Neuronal stem cell (in vitro differentiated cells): ENCODE results near the gene CFAP97D2.

ENCODE experiments used
- DNase-seq: peaks from one replicate; pipeline ENCODE4 v3.0.0-alpha.2; 2013; ENCODE audit warnings: low spot score
- H2AFZ ChIP-seq: one replicate; pipeline ENCODE4 v1.6.1; 2013; ENCODE audit warnings: mild to moderate bottlenecking, low read length, inconsistent platforms
- H2AK5ac ChIP-seq: 2 replicates; pipeline ENCODE4 v1.6.1; 2013; ENCODE audit warnings: low read depth, mild to moderate bottlenecking, inconsistent platforms, low read length, moderate library complexity, mixed read lengths
- H2BK120ac ChIP-seq: 2 replicates; pipeline ENCODE4 v1.6.1; 2013; ENCODE audit warnings: low read depth, mild to moderate bottlenecking, inconsistent platforms, low read length, moderate library complexity, mixed read lengths
- H2BK12ac ChIP-seq: one replicate; pipeline ENCODE4 v1.6.1; 2013; ENCODE audit warnings: low read length, inconsistent platforms
- H2BK15ac ChIP-seq: 2 replicates; pipeline ENCODE4 v1.6.1; 2013; ENCODE audit warnings: mild to moderate bottlenecking, low read length, inconsistent platforms, mixed read lengths
- H2BK5ac ChIP-seq: one replicate; pipeline ENCODE4 v1.6.1; 2013; ENCODE audit warnings: inconsistent platforms, mild to moderate bottlenecking, low read length, moderate library complexity
- H3K14ac ChIP-seq: one replicate; pipeline ENCODE4 v1.6.1; 2013; ENCODE audit warnings: low read length, inconsistent platforms
- H3K18ac ChIP-seq: 2 replicates; pipeline ENCODE4 v1.6.1; 2013; ENCODE audit warnings: low read length, inconsistent platforms
- H3K23ac ChIP-seq: 2 replicates; pipeline ENCODE4 v1.6.1; 2013; ENCODE audit warnings: low read depth, mild to moderate bottlenecking, mixed read lengths, low read length, inconsistent platforms; ENCODE audit not compliant: poor library complexity
- H3K27ac ChIP-seq: replicated peaks from 3 replicates; pipeline ENCODE4 v1.5.1; 2013; ENCODE audit warnings: low read length, inconsistent platforms
- H3K27me3 ChIP-seq, 3 experiments: 2 replicates each; pipeline ENCODE4 v1.6.1; 2013; ENCODE audit warnings: low read length in 3 of 3, mild to moderate bottlenecking in 2 of 3, inconsistent platforms in 1 of 3, low read depth in 1 of 3, mixed read lengths in 1 of 3, moderate library complexity in 1 of 3; ENCODE audit not compliant: control insufficient read depth in 3 of 3, insufficient read depth in 3 of 3
- H3K36me3 ChIP-seq, 2 donors: replicated peaks in 1 of 2; 2 replicates each; pipeline ENCODE4 v1.6.1; 2013; ENCODE audit warnings: low read length in 2 of 2; ENCODE audit not compliant: control insufficient read depth in 2 of 2, insufficient read depth in 2 of 2
- H3K4ac ChIP-seq: 2 replicates; pipeline ENCODE4 v1.6.1; 2013; ENCODE audit warnings: inconsistent platforms, mild to moderate bottlenecking, low read length, moderate library complexity
- H3K4me1 ChIP-seq, 2 donors: 1 replicate in 1 of 2; 2 replicates in 1 of 2; pipeline ENCODE4 v1.6.1; 2013; ENCODE audit warnings: low read length in 2 of 2, low read depth in 1 of 2; ENCODE audit not compliant: control insufficient read depth in 2 of 2, insufficient read depth in 1 of 2
- H3K4me2 ChIP-seq: one replicate; pipeline ENCODE4 v1.6.1; 2013; ENCODE audit warnings: mild to moderate bottlenecking, low read length, inconsistent platforms; ENCODE audit not compliant: insufficient read depth, poor library complexity, severe bottlenecking
- H3K4me3 ChIP-seq, 2 donors: 2 replicates each; pipeline ENCODE4 v1.5.1; 2013; ENCODE audit warnings: low read length in 2 of 2, mild to moderate bottlenecking in 2 of 2, inconsistent platforms in 1 of 2, moderate library complexity in 1 of 2
- H3K79me1 ChIP-seq: one replicate; pipeline ENCODE4 v1.6.1; 2013; ENCODE audit warnings: low read depth, mild to moderate bottlenecking, inconsistent platforms, low read length, moderate library complexity
- H3K9ac ChIP-seq: one replicate; pipeline ENCODE4 v1.6.1; 2013; ENCODE audit warnings: mild to moderate bottlenecking, low read depth, low read length, inconsistent platforms; ENCODE audit not compliant: poor library complexity
- H3K9me3 ChIP-seq, 2 donors: replicated peaks in 1 of 2; 2 replicates each; pipeline versions ENCODE3 to v1.6.1; 2013; ENCODE audit warnings: low read length in 2 of 2, mild to moderate bottlenecking in 2 of 2, inconsistent platforms in 1 of 2, low read depth in 1 of 2, mixed read lengths in 1 of 2, moderate library complexity in 1 of 2; ENCODE audit not compliant: control insufficient read depth in 2 of 2, insufficient read depth in 1 of 2
- H4K8ac ChIP-seq: one replicate; pipeline ENCODE4 v1.6.1; 2013; ENCODE audit warnings: low read depth, mild to moderate bottlenecking, inconsistent platforms, low read length, moderate library complexity
- H4K91ac ChIP-seq: one replicate; pipeline ENCODE4 v1.6.1; 2013; ENCODE audit warnings: low read length, low read depth, mild to moderate bottlenecking, inconsistent platforms; ENCODE audit not compliant: poor library complexity
- WGBS, 2 donors: extraction: QIAGEN DNeasy Blood & Tissue Kit; methylation state at CpG; one replicate each; pipeline ENCODE4 v1.1.7; 2013; ENCODE audit warnings: missing lambda C conversion rate in 2 of 2, mixed read lengths in 1 of 2; ENCODE audit not compliant: insufficient read length in 2 of 2, insufficient replicate concordance in 1 of 2; ENCODE audit errors: extremely low coverage in 2 of 2; 5-methylcytosine and 5-hydroxymethylcytosine counted together

CFAP97D2 gene

GRCh38 chr13:114200399-114200911, 21.4 kb downstream of the CFAP97D2 start:
- H3K27me3 ChIP-seq, result peaks cover 0 to 3% (median 0%) of the 10 kb centered on the region in 3 experiments
- no CpG with 5 or more reads among the region's 18 CpGs for WGBS, 2 donors
- no peak overlapping the region for H3K9ac ChIP-seq
- no peaks in the 10 kb centered on the region for H3K4me1 ChIP-seq
- H3K4me3 ChIP-seq, result no peak overlapping the region
- no peak overlapping the region for H2AFZ ChIP-seq
- H4K8ac ChIP-seq, result no peak overlapping the region
- H3K4ac ChIP-seq, result no peak overlapping the region
- H2BK15ac ChIP-seq, result no peak overlapping the region
- no peak overlapping the region for H3K18ac ChIP-seq
- H2BK5ac ChIP-seq, result no peak overlapping the region
- no peak for DNase-seq
- H3K4me2 ChIP-seq, result no peak overlapping the region
- no peaks in the 10 kb centered on the region for H3K79me1 ChIP-seq
- no peak overlapping the region for H3K23ac ChIP-seq
- no peak overlapping the region for H2AK5ac ChIP-seq
- no peaks in the 10 kb centered on the region for H3K36me3 ChIP-seq
- H2BK12ac ChIP-seq, result no peak overlapping the region
- H3K27ac ChIP-seq, result no peak overlapping the region
- H3K9me3 ChIP-seq, result peaks cover 6% of the 10 kb centered on the region in 2 donors
- H2BK120ac ChIP-seq, result no peak overlapping the region
- H3K14ac ChIP-seq, result no peak overlapping the region
- H4K91ac ChIP-seq, result no peak overlapping the region

- H3K9ac ChIP-seq, result no peak overlapping the region
- DNase-seq, result no peak
Observed at GRCh38 chr13:114202581-114202980, 23.5 kb downstream of the CFAP97D2 start.

GRCh38 chr13:114203536-114203935, 24.5 kb downstream of the CFAP97D2 start:
- H3K4me2 ChIP-seq, result no peak overlapping the region
- no peak overlapping the region for H2BK12ac ChIP-seq
- WGBS, 2 donors, result no CpG with 5 or more reads among the region's 4 CpGs
- H2BK120ac ChIP-seq, result no peak overlapping the region
- peak overlapping the region; percentile 32 for H2AFZ ChIP-seq
- no peak overlapping the region for H3K14ac ChIP-seq
- no peaks in the 10 kb centered on the region for H3K4me1 ChIP-seq
- H3K27me3 ChIP-seq, result no peaks in the 10 kb centered on the region
- no peak overlapping the region for H4K91ac ChIP-seq
- H2BK5ac ChIP-seq, result no peak overlapping the region
- H3K9me3 ChIP-seq, result peaks cover 11 to 15% of the 10 kb centered on the region in 2 donors
- H3K4me3 ChIP-seq, result no peak overlapping the region
- H4K8ac ChIP-seq, result no peak overlapping the region
- no peak overlapping the region for H2BK15ac ChIP-seq
- H3K79me1 ChIP-seq, result no peaks in the 10 kb centered on the region
- no peak overlapping the region for H3K18ac ChIP-seq
- no peaks in the 10 kb centered on the region for H3K36me3 ChIP-seq
- no peak overlapping the region for H3K23ac ChIP-seq
- no peak overlapping the region for H2AK5ac ChIP-seq
- H3K27ac ChIP-seq, result no peak overlapping the region
- H3K4ac ChIP-seq, result no peak overlapping the region
- DNase-seq, result no peak
- no peak overlapping the region for H3K9ac ChIP-seq

More at GRCh38 chr13:114202581-114202980, 23.5 kb downstream of the CFAP97D2 start:
- peak overlapping the region; percentile 61 for H3K14ac ChIP-seq
- no peak overlapping the region for H2AFZ ChIP-seq
- H3K4me2 ChIP-seq, result no peak overlapping the region
- H3K79me1 ChIP-seq, result no peaks in the 10 kb centered on the region
- no peak overlapping the region for H4K8ac ChIP-seq
- H2BK5ac ChIP-seq, result no peak overlapping the region
- no CpG with 5 or more reads among the region's 6 CpGs for WGBS, 2 donors
- peaks cover 11 to 13% of the 10 kb centered on the region in 2 donors for H3K9me3 ChIP-seq
- no peaks in the 10 kb centered on the region for H3K4me1 ChIP-seq
- peak overlapping the region; percentile 48 for H3K18ac ChIP-seq
- H3K27ac ChIP-seq, result no peak overlapping the region
- H3K23ac ChIP-seq, result no peak overlapping the region
- no peak overlapping the region for H2BK15ac ChIP-seq
- no peak overlapping the region for H2BK120ac ChIP-seq
- H3K4me3 ChIP-seq, result no peak overlapping the region
- H2AK5ac ChIP-seq, result no peak overlapping the region
- no peaks in the 10 kb centered on the region for H3K36me3 ChIP-seq
- H3K27me3 ChIP-seq, result no peaks in the 10 kb centered on the region
- H3K4ac ChIP-seq, result no peak overlapping the region
- H2BK12ac ChIP-seq, result no peak overlapping the region
- H4K91ac ChIP-seq, result no peak overlapping the region

- H3K36me3 ChIP-seq, result no peaks in the 10 kb centered on the region
- H2AFZ ChIP-seq, result no peak overlapping the region
- no peak overlapping the region for H2AK5ac ChIP-seq
- no CpG with 5 or more reads among the region's 4 CpGs for WGBS, 2 donors
- no peak overlapping the region for H3K9ac ChIP-seq
- H4K91ac ChIP-seq, result no peak overlapping the region
- no peak overlapping the region for H4K8ac ChIP-seq
- H3K27ac ChIP-seq, result no peak overlapping the region
- no peaks in the 10 kb centered on the region for H3K4me1 ChIP-seq
- H3K27me3 ChIP-seq, result no peaks in the 10 kb centered on the region
- no peak overlapping the region for H3K4me3 ChIP-seq
- no peak overlapping the region for H2BK12ac ChIP-seq
- H3K18ac ChIP-seq, result no peak overlapping the region
- H3K79me1 ChIP-seq, result no peaks in the 10 kb centered on the region
- no peak overlapping the region for H3K14ac ChIP-seq
- no peak overlapping the region for H3K23ac ChIP-seq
- no peak overlapping the region for H2BK15ac ChIP-seq
- no peak overlapping the region for H3K4me2 ChIP-seq
- H3K4ac ChIP-seq, result no peak overlapping the region
- H3K9me3 ChIP-seq, result peaks cover 11 to 15% of the 10 kb centered on the region in 2 donors
- H2BK5ac ChIP-seq, result no peak overlapping the region
- H2BK120ac ChIP-seq, result no peak overlapping the region
- DNase-seq, result no peak
Observed at GRCh38 chr13:114204894-114205293, 25.8 kb downstream of the CFAP97D2 start.
